A549 (cell line): ENCODE results near the gene ZC3H12D. TPM values are rescaled to one million over a fixed set of nuclear protein-coding genes. Genes with fewer than 3 reads are reported as not detected.

Experiments
- ATAC-seq, 2 experiments: fragments of 200-7000 bp in 1 of 2; fragments of >200 bp in 1 of 2; cut with Nextera tagmentation in 1 of 2; cut with Tn5 transposase in 1 of 2; 3 replicates each; pipeline versions ENCODE4 v1.8.0 to v1.9.1; 2018 to 2020; ENCODE audit warnings: mild to moderate bottlenecking in 1 of 2, moderate library complexity in 1 of 2
- CTCF ChIA-PET: fragments of 300-600 bp; sonication (Branson Sonifier 250); formaldehyde crosslinking; extraction: SDS; loops from one replicate; lab custom pipeline; 2021; ENCODE audit warnings: antibody characterized with exemption, inconsistent platforms; lab: Yijun Ruan, JAX
- POLR2A ChIA-PET: fragments of 350-600 bp; formaldehyde crosslinking; extraction: SDS; loops from one replicate; lab custom pipeline; 2021; ENCODE audit warnings: antibody characterized with exemption, inconsistent platforms; lab: Yijun Ruan, JAX
- DNase-seq, 2 experiments: peaks; one replicate each; pipeline versions ENCODE4 v3.0.0 to v3.0.0-alpha.2; 2011 to 2016; ENCODE audit warnings: low read depth in 1 of 2, low spot score in 1 of 2
- FAIRE-seq: peaks from 2 replicates; lab custom pipeline; 2011; peaks lifted over from hg19 to GRCh38; lab: Jason Lieb, UNC
- H3K27ac ChIP-seq, 2 experiments: fragments of >200 bp; sonication (Bioruptor Twin); formaldehyde crosslinking; 3 replicates each; pipeline ENCODE4 v1.5.1; 2016 to 2017
- H3K4me1 ChIP-seq: fragments of >200 bp; sonication (Bioruptor Twin); formaldehyde crosslinking; 3 replicates; pipeline ENCODE4 v1.6.1; 2016
- H3K4me2 ChIP-seq: fragments of >200 bp; sonication (Bioruptor Twin); formaldehyde crosslinking; 3 replicates; pipeline ENCODE4 v1.6.1; 2016
- H3K4me3 ChIP-seq: fragments of >200 bp; sonication (Bioruptor Twin); formaldehyde crosslinking; 3 replicates; pipeline ENCODE4 v1.5.1; 2016
- H3K9me3 ChIP-seq: fragments of >200 bp; sonication (Bioruptor Twin); formaldehyde crosslinking; 3 replicates; pipeline ENCODE4 v1.6.1; 2016
- CEBPB ChIP-seq, 2 experiments: fragments of >200 bp in 1 of 2; sonication (Bioruptor Twin) in 1 of 2; formaldehyde crosslinking in 1 of 2; IDR thresholded peaks; 2 replicates each; pipeline ENCODE4 v1.6.1; 2012 to 2016
- CHD2 ChIP-seq: fragments of 150-350 bp; IDR thresholded peaks from 2 replicates; pipeline ENCODE4 v1.6.1; 2014; ENCODE audit warnings: low read length; ENCODE audit not compliant: partially characterized antibody
- CHD4 ChIP-seq: fragments of 200-600 bp; sonication (generic); IDR thresholded peaks from 2 replicates; pipeline ENCODE4 v1.6.1; 2016; ENCODE audit warnings: antibody characterized with exemption, mild to moderate bottlenecking, borderline replicate concordance
- EP300 ChIP-seq, 2 experiments: fragments of >200 bp; sonication (Bioruptor Twin); formaldehyde crosslinking; IDR thresholded peaks; 2 replicates in 1 of 2; 3 replicates in 1 of 2; pipeline ENCODE4 v1.6.1; 2016 to 2017
- FOSB ChIP-seq: fragments of 250-450 bp; sonication (Bioruptor Pico); IDR thresholded peaks from 2 replicates; pipeline ENCODE4 v1.5.0; 2020; ENCODE audit warnings: mild to moderate bottlenecking, moderate library complexity
- FOXS1 ChIP-seq: fragments of 250-450 bp; sonication (Bioruptor Pico); IDR thresholded peaks from 2 replicates; pipeline ENCODE4 v1.5.0; 2020; ENCODE audit warnings: mild to moderate bottlenecking, moderate library complexity
- POLR2AphosphoS2 ChIP-seq: conservative IDR thresholded peaks from 2 replicates; pipeline ENCODE4 v1.6.1; 2012; ENCODE audit warnings: low read length, improper control_type of control experiment, inconsistent platforms
- SREBF2 ChIP-seq: fragments of 450-650 bp; IDR thresholded peaks from 2 replicates; pipeline ENCODE4 v1.6.1; 2014; ENCODE audit warnings: mild to moderate bottlenecking, moderate library complexity
- TFCP2L1 ChIP-seq: fragments of 250-450 bp; sonication (Bioruptor Pico); IDR thresholded peaks from 2 replicates; pipeline ENCODE4 v1.5.0; 2021; ENCODE audit warnings: mild to moderate bottlenecking
- TP53 ChIP-seq: fragments of 250-450 bp; sonication (Bioruptor Pico); IDR thresholded peaks from 2 replicates; pipeline ENCODE4 v1.5.0; 2021; ENCODE audit warnings: mild to moderate bottlenecking, moderate library complexity
- WGBS: methylation state at CpG from one replicate; pipeline ENCODE4 v1.1.6; 2017; ENCODE audit errors: missing lambda C conversion rate; 5-methylcytosine and 5-hydroxymethylcytosine counted together
- polyA plus RNA-seq, 4 experiments: library from polyadenylated mRNA; depleted of rRNA in 3 of 4; stranded (reverse); fragments of >200 nt; fragmentation: RNase III in 1 of 4; extraction: RNeasy Plus Mini Kit Qiagen cat#74134 plus additional on column Dnase treatment in 1 of 4; gene quantifications; 2 replicates in 3 of 4; 3 replicates in 1 of 4; pipeline ENCODE4 v1.2.3, GENCODE V29; 2011 to 2017
- TF ChIP-seq, protein P1 (sequence below): IDR thresholded peaks from 2 replicates; pipeline ENCODE4 v1.6.1; 2012; ENCODE audit warnings: low read depth, borderline replicate concordance
- TF ChIP-seq, protein P2 (sequence below): fragments of >200 bp; sonication (Bioruptor Twin); formaldehyde crosslinking; IDR thresholded peaks from 3 replicates; pipeline ENCODE4 v1.5.1; 2016
- TF ChIP-seq, protein P3 (sequence below): fragments of 150-350 bp; IDR thresholded peaks from 2 replicates; pipeline ENCODE4 v1.6.1; 2014; ENCODE audit warnings: low read depth, mild to moderate bottlenecking, low read length
- TF ChIP-seq, protein P4 (sequence below): fragments of 200-600 bp; sonication (generic); IDR thresholded peaks from 2 replicates; pipeline ENCODE4 v1.6.1; 2016; ENCODE audit warnings: antibody characterized with exemption, mild to moderate bottlenecking, moderate library complexity
- TF ChIP-seq, protein P5 (sequence below): fragments of 450-650 bp; IDR thresholded peaks from 2 replicates; pipeline ENCODE4 v1.6.1; 2014; ENCODE audit warnings: antibody characterized with exemption

ZC3H12D gene
- polyA plus RNA-seq, 2 of the 4 experiments (the other 2 are of a cell fraction): 0.04 to 0.12 TPM

DNA sequence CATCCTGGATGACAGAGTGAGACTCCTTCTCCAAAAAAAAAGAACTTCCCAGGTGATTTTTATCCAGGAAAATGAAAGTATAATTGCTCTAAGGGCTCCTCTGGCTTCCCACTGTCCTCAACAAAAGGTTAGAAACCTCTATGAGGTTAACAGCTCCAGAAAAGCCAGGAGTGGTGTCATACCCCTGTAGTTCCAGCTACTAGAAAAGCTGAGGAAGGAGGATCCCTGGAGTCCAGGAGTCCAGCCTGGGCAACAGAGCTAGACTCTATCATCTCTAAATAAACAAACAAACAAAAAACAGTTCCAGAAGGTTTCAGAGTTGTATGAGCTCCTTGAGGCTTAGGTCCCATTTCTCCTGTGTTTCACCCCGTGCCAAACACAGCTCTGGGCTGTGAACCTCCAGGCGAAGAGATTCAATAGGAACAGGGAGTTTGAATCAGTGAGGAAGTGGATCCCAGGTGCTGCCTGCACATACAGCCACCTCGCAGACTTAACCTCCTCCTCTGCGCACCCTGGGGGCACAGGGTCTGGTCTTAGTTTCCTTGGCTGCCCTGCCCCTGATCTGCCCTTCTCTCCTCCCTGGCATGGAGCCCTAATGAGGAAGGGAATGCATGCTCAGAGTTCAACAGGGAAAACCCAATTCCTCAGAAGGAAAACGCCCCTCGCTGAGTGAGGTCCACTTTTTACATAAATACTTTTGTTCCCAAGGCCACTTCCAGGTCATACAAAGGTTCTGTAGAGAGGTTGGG lies 31.0 kb downstream of the ZC3H12D start:
- ATAC-seq: no peak; a peak in 1 of 6 replicates
- Histone ChIP-seq H3K27ac (0 out of 6 replicates have a peak overlapping the region, but pooled peaks of 1 of the 2 experiments have one; percentile 8), H3K4me3 (no peak overlapping the region), H3K4me1 (peaks cover 3% of the 10 kb centered on the region; the same call in 1 of the 3 replicates), H3K4me2 (no peak overlapping the region)
- POLR2A ChIA-PET: no interaction called here
- WGBS: 83% methylated on average over 6 of the region's 6 CpGs
- FAIRE-seq: no peak
- CTCF ChIA-PET: interaction anchor here (0.6 to 1.4 kb wide), 2 partner anchors 13 to 41 kb away, joined by 3 read pairs; no protein-coding TSS in a partner anchor
- TF ChIP-seq, protein P1, sequence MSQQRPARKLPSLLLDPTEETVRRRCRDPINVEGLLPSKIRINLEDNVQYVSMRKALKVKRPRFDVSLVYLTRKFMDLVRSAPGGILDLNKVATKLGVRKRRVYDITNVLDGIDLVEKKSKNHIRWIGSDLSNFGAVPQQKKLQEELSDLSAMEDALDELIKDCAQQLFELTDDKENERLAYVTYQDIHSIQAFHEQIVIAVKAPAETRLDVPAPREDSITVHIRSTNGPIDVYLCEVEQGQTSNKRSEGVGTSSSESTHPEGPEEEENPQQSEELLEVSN: no peak
- TF ChIP-seq, protein P2, sequence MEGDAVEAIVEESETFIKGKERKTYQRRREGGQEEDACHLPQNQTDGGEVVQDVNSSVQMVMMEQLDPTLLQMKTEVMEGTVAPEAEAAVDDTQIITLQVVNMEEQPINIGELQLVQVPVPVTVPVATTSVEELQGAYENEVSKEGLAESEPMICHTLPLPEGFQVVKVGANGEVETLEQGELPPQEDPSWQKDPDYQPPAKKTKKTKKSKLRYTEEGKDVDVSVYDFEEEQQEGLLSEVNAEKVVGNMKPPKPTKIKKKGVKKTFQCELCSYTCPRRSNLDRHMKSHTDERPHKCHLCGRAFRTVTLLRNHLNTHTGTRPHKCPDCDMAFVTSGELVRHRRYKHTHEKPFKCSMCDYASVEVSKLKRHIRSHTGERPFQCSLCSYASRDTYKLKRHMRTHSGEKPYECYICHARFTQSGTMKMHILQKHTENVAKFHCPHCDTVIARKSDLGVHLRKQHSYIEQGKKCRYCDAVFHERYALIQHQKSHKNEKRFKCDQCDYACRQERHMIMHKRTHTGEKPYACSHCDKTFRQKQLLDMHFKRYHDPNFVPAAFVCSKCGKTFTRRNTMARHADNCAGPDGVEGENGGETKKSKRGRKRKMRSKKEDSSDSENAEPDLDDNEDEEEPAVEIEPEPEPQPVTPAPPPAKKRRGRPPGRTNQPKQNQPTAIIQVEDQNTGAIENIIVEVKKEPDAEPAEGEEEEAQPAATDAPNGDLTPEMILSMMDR: no peak
- TF ChIP-seq, all 56 proteins: peak for 0
- no peak for DNase-seq
- no peaks in the 10 kb centered on the region for H3K9me3 ChIP-seq

DNA sequence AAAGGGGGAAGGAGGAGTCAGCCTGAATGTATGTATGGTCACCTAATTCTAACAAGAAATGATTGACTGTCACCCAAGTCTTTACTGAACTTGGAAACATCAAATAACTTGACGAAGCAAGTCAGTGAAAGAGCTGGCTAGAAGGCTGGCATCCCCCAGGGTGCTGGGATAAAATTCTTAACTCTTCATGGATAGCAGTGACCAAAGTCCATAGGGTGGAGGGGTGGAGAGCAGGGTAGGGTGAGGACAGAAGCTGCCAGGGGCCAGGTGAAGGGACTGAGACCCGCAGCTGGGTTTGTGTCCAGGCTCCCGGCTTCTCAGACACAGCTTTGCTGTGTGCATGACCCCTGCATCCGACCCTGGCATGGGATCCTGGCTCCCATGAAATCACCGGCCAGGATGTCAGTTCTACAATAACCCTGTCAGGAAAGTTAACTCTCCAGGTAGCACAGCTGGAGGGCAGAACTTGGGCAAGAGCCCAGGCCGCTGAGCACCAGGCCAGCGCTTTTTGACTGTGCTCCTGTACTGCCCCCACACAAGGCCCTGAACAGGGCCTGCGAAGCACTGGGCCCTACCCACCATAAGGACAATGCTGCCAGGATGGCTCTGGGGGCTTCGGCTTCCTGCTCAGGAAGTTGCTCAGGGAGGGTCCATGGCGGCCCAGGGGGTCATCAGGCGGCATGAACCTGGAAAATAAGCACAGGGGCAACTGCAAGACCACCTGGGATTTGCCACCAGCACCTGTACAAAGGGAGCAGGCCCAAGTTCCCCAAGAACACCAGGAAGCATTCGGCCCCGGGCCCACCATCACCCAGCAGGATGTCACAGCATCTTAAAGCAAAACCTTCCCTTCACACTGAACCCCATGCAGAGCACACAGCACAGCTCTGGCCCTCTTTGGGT lies 32.5 kb downstream of the ZC3H12D start:
- H3K4me1 ChIP-seq: peaks cover 3% of the 10 kb centered on the region; the same call in 1 of the 3 replicates
- no peak overlapping the region for H3K4me3 ChIP-seq
- TF ChIP-seq CEBPB (IDR thresholded peaks at IDR 0.05) (no peak), POLR2AphosphoS2 (no peak), CHD2 (no peak), FOSB (CRISPR knock-in tag) (no peak), CHD4 (no peak), FOXS1 (no peak), EP300 (IDR thresholded peaks at IDR 0.05) (no peak), SREBF2 (no peak), TP53 (no peak), TFCP2L1 (CRISPR knock-in tag) (no peak)
- TF ChIP-seq, protein P3, sequence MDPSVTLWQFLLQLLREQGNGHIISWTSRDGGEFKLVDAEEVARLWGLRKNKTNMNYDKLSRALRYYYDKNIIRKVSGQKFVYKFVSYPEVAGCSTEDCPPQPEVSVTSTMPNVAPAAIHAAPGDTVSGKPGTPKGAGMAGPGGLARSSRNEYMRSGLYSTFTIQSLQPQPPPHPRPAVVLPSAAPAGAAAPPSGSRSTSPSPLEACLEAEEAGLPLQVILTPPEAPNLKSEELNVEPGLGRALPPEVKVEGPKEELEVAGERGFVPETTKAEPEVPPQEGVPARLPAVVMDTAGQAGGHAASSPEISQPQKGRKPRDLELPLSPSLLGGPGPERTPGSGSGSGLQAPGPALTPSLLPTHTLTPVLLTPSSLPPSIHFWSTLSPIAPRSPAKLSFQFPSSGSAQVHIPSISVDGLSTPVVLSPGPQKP: no peak
- TF ChIP-seq, protein P4, sequence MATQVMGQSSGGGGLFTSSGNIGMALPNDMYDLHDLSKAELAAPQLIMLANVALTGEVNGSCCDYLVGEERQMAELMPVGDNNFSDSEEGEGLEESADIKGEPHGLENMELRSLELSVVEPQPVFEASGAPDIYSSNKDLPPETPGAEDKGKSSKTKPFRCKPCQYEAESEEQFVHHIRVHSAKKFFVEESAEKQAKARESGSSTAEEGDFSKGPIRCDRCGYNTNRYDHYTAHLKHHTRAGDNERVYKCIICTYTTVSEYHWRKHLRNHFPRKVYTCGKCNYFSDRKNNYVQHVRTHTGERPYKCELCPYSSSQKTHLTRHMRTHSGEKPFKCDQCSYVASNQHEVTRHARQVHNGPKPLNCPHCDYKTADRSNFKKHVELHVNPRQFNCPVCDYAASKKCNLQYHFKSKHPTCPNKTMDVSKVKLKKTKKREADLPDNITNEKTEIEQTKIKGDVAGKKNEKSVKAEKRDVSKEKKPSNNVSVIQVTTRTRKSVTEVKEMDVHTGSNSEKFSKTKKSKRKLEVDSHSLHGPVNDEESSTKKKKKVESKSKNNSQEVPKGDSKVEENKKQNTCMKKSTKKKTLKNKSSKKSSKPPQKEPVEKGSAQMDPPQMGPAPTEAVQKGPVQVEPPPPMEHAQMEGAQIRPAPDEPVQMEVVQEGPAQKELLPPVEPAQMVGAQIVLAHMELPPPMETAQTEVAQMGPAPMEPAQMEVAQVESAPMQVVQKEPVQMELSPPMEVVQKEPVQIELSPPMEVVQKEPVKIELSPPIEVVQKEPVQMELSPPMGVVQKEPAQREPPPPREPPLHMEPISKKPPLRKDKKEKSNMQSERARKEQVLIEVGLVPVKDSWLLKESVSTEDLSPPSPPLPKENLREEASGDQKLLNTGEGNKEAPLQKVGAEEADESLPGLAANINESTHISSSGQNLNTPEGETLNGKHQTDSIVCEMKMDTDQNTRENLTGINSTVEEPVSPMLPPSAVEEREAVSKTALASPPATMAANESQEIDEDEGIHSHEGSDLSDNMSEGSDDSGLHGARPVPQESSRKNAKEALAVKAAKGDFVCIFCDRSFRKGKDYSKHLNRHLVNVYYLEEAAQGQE: no peak
- TF ChIP-seq, protein P5, sequence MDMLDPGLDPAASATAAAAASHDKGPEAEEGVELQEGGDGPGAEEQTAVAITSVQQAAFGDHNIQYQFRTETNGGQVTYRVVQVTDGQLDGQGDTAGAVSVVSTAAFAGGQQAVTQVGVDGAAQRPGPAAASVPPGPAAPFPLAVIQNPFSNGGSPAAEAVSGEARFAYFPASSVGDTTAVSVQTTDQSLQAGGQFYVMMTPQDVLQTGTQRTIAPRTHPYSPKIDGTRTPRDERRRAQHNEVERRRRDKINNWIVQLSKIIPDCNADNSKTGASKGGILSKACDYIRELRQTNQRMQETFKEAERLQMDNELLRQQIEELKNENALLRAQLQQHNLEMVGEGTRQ: no peak
- TF ChIP-seq, protein P2: no peak
- DNase-seq: no peak
- ATAC-seq: no peak
- 84% methylated on average over 6 of the region's 13 CpGs for WGBS
- CTCF ChIA-PET: no interaction called here
- no peak overlapping the region for H3K4me2 ChIP-seq
- no peaks in the 10 kb centered on the region for H3K9me3 ChIP-seq
- POLR2A ChIA-PET: no interaction called here
- no peak overlapping the region for H3K27ac ChIP-seq
- FAIRE-seq: no peak
